ENCODE data around the gene PCED1B. TPM values are rescaled to one million over a fixed set of nuclear protein-coding genes. Genes with fewer than 3 reads are reported as not detected.

Gene PCED1B
- total RNA-seq, 1 donor from 2014 or later: 65.4 TPM

DNA sequence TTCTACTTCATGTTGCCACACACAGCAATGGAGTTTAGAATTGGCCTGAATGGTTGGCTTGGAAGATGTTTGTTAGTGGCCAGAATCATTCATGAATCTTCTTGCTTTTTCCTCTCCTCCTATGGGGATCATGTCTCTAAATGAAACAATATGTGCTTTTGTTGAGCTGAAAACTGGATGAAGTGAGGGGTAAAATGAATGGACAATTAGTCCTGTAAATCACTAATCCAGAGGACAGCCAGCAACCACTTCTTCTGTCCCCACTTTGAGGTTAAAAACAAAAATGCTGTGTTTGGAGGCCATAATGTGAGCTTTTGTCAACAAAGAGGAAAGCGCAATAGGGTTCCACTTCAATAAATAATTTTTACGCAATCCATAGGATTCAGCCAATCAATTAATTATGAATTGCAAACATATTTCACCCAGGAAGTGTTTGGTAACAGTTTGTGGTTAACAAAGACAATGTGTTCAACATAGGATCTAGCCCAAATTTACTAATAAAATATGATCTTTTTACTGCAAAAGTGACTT, 30.7 kb downstream of the PCED1B start:
- Mint-ChIP-seq H3K4me1 (no peaks in the 10 kb centered on the region), H3K27me3 (no peaks in the 10 kb centered on the region), H3K9me3 (no peaks in the 10 kb centered on the region), H3K27ac (no peak overlapping the region), H3K4me3 (no peak overlapping the region), H3K36me3 (ENCODE audit: low read depth) (peaks cover 25% of the 10 kb centered on the region)
- intact Hi-C loops (cut with micrococcal nuclease): no loop called here
- POLR2A ChIA-PET: no interaction called here
- TF ChIP-seq CTCF (IDR thresholded peaks at IDR 0.05): no peak
- DNase-seq (no peak), ATAC-seq (ENCODE audit: low read depth) (no peak)
- CTCF ChIA-PET: no interaction called here

DNA sequence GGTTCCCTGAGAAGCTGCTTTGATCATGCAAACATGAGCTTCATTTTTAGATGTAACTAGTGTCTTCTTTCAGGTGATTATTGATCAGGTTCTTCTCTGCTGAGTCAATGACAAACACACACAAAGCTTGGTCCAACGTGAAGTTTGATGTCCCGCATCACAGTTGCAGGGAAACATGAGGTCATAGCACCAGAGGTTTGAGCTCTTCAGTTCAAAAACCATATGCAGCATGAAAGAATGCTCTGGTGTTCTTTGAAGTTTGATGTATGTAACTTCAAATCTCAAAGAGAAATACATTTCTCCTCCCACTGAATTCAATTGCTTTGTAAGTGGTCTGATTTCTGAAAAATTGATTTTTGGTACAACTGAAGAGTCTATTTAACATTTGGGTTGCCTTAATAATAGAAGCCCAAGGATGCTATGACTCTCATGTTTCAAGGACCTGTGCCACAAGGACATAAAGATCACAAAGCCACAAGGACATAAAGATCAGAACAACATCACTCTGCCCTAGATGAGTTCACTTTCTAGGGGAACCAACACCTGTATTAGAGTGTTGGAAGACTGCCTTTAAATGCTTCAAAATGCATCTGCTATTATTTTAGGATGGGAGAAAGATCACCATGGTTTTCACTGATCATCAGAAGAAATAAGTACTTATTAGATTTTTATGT, 31.4 kb downstream of the PCED1B start:
- peaks cover 24% of the 10 kb centered on the region for H3K36me3 Mint-ChIP-seq (ENCODE audit: low read depth)
- H3K9me3 Mint-ChIP-seq: no peaks in the 10 kb centered on the region
- intact Hi-C loops (cut with micrococcal nuclease): no loop called here
- no peaks in the 10 kb centered on the region for H3K27me3 Mint-ChIP-seq
- CTCF ChIA-PET: no interaction called here
- no peak overlapping the region for H3K4me3 Mint-ChIP-seq
- no peaks in the 10 kb centered on the region for H3K4me1 Mint-ChIP-seq
- TF ChIP-seq CTCF (IDR thresholded peaks at IDR 0.05): no peak
- DNase-seq (no peak), ATAC-seq (ENCODE audit: low read depth) (no peak)
- no peak overlapping the region for H3K27ac Mint-ChIP-seq
- POLR2A ChIA-PET: no interaction called here

GRCh38 chr12:47111392-47111778, 32.0 kb downstream of the PCED1B start:
- Mint-ChIP-seq H3K4me3 (no peak overlapping the region), H3K27ac (no peak overlapping the region), H3K4me1 (no peaks in the 10 kb centered on the region), H3K36me3 (ENCODE audit: low read depth) (peaks cover 24% of the 10 kb centered on the region), H3K27me3 (no peaks in the 10 kb centered on the region), H3K9me3 (no peaks in the 10 kb centered on the region)
- intact Hi-C loops (cut with micrococcal nuclease): no loop called here
- no peak for TF ChIP-seq CTCF (IDR thresholded peaks at IDR 0.05)
- ChIA-PET CTCF (no interaction called here), POLR2A (no interaction called here)
- ATAC-seq (ENCODE audit: low read depth) (no peak), DNase-seq (no peak)

DNA sequence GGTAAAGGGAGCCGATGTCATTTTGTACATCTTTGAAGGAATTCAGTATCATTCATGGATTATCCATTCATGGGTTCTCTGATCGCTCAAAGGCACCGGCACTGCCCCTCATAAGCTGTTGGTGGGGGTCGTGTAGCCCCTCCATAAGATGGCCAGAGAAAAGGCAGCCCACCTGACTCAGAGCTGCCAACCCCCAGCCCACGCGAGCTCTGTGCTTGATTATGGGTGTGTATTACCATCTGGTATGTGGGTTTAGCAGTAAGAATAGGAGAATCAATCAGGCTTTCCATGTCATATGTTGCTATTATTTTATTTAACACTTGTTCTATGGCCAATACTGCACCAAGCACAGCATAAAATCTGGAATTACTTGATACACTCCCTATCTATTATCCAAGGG, 32.4 kb downstream of the PCED1B start:
- intact Hi-C loops (cut with micrococcal nuclease): no loop called here

DNA sequence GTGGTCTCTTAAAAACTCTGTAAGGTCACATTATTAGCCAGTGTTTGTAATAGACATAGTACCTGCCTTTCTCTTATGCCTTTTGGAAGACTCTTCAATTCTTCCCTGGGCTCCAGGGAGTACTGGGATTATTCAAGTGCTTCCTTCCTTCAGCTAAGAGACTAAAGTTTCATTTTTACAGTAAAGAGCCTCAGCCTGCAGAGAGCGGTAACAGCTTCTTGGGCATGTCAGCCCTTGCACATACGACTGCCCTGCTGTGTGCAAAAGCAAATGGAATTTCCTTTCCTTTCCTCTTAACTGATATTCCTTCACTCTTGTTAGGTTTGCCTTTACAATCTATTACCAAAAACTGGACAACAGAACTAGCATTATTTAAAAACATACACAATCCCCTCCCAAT, 33.3 kb downstream of the PCED1B start:
- H3K36me3 Mint-ChIP-seq (ENCODE audit: low read depth): peaks cover 20% of the 10 kb centered on the region
- TF ChIP-seq CTCF (IDR thresholded peaks at IDR 0.05): no peak
- H3K4me3 Mint-ChIP-seq: no peak overlapping the region
- no peaks in the 10 kb centered on the region for H3K4me1 Mint-ChIP-seq
- H3K9me3 Mint-ChIP-seq: no peaks in the 10 kb centered on the region
- H3K27me3 Mint-ChIP-seq: no peaks in the 10 kb centered on the region
- ATAC-seq (ENCODE audit: low read depth) (no peak), DNase-seq (no peak)
- intact Hi-C loops (cut with micrococcal nuclease): no loop called here
- H3K27ac Mint-ChIP-seq: no peak overlapping the region
- ChIA-PET POLR2A (no interaction called here), CTCF (no interaction called here)

More for the DNA sequence above, 32.4 kb downstream of the PCED1B start:
- CTCF ChIA-PET: no interaction called here
- no peaks in the 10 kb centered on the region for H3K9me3 Mint-ChIP-seq
- DNase-seq: no peak
- POLR2A ChIA-PET: no interaction called here
- H3K27me3 Mint-ChIP-seq: no peaks in the 10 kb centered on the region
- TF ChIP-seq CTCF (IDR thresholded peaks at IDR 0.05): no peak
- H3K27ac Mint-ChIP-seq: no peak overlapping the region
- H3K4me3 Mint-ChIP-seq: no peak overlapping the region
- peaks cover 20% of the 10 kb centered on the region for H3K36me3 Mint-ChIP-seq (ENCODE audit: low read depth)
- no peaks in the 10 kb centered on the region for H3K4me1 Mint-ChIP-seq
- ATAC-seq (ENCODE audit: low read depth): no peak

Measured in activated B cell treated with CpG ODN at 0.5 μM for 24 hours (primary cell).